SIG-M5 treated with dmso at 0.1 percent for 504 hours (cell line): ENCODE results near the gene RALGDS.
"Not testable (repeated sequence)": the region's sequence is repeated elsewhere in the genome, so short reads cannot be mapped to it uniquely, and the experiment has no call there.

ENCODE experiments used
- DNase-seq: peaks from one replicate; lab custom pipeline; 2025; ENCODE audit not compliant: unreplicated experiment; lab: John Stamatoyannopoulos, UW

The RALGDS gene

GRCh38 chr9:133121198-133121914 lies at the start of gene RALGDS:
Gene RALGDS, minus strand, starts transcription at chr9:133121240. Its CDS starts 86 bp downstream, at chr9:133121154.
- peak; percentile 95 for DNase-seq

- no peak for DNase-seq
Observed at GRCh38 chr9:133170716-133171115, 49.7 kb upstream of the RALGDS start.

DNA sequence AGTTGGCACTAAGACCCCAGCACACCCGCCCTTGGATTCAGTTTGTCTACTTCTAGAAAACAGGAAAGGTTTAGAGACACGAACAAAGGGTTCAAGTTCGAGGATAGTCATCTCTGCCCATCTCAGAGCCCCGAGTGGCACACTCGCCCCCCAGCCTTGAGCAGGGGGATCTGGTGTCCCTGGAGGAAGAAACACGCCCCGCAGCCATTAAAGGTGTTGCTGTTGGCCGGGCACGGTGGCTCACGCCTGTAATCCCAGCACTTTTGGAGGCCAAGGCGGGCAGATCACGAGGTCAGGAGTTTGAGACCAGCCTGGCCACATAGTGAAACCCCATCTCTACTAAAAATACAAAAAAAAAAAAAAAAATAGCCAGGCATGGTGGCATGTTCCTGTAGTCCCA lies 48.6 kb upstream of the RALGDS start:
- not testable (repeated sequence) for DNase-seq

DNA sequence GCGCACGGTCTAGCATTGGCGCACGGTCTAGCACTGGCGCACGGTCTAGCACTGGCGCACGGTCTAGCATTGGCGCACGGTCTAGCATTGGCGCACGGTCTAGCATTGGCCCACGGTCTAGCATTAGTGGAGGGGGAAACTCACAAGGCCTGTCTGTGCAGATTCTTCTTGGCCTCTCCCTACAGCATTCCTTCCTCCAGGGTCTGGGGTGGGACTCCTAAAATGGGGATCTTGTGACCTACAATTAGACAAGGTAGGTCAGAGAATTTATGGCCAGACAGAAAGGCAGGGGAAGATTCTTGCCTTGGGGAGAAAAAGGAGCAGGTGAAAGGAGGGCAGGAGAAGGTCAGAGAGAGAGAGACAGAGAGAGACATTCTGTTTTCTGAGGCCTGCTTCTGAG lies 48.1 kb upstream of the RALGDS start:
- no peak for DNase-seq

DNA sequence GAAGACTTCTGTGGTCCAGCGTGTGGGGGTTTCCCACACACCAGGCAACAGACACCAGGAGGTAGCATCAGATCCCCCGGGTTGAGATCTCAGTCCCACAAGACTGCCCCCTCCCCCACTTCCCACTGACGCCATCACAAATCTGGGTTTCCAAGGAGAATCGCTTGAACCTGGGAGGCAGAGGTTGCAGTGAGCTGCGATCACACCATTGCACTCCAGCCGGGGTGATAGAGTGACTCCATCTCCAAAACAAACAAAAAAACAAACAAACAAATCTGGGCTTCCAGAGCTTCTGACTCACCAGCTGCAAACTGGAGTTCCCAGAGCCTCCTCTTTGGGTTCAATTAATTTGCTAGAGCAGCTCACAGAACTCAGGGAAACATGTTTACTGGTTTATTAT lies 47.4 kb upstream of the RALGDS start:
- no peak for DNase-seq

GRCh38 chr9:133167769-133168168 lies 46.7 kb upstream of the RALGDS start:
- no peak for DNase-seq

DNA sequence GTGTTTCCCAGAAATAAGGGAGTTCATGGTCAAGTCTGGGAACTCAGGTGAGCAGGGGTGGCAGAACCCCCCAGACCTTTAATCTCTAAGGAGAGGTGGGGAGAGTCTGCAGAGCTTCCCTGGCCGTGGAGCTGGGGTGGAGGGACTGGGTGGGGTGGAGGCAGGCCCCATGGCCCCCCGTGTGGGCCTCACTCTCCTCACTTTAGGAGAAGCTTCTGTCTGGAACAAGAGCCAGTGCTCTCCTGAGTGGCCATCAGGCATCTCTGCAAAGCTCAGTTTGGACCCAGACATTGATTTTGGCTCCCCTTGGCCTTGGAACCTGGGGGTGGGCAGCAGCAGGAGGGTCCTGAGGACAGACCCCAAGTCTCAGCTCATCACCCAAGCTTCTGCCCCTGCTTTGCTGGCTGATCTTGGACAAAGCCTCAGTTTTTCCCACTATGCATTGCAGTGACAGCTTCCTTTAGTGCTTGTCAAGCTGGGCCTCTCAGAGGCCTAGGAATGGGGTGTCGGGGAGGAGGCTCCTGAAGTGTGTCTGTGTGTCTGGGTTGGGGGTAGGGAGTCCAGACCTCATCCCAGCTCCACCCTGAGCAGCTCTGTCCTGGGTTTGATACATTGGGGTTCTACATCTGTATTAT lies 46.2 kb upstream of the RALGDS start:
- DNase-seq, result no peak

GRCh38 chr9:133166392-133166791 lies 45.4 kb upstream of the RALGDS start:
- no peak for DNase-seq

GRCh38 chr9:133165452-133165730 lies 44.4 kb upstream of the RALGDS start:
- no peak for DNase-seq

DNA sequence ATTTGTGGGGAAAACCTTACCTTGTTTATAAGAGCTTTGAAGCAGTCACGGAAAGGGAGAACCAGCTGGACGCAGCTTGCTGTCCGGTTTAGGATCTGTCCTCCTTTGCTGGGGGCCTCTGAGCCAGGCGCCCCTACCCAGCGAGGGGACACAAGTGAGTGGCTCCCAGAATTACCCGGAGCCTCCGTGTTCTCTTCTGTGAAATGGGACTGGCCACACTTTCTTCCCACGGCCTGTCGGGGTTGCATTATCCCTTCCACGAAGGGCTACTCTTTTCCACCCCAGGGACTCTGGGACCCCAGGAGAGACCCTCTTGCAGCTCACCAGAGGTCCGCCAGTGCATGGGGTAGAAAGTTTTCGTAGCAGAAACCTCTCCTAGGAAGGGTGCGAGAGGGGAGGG lies 43.2 kb upstream of the RALGDS start:
- DNase-seq, result no peak

- peak; percentile 72 for DNase-seq
Observed at GRCh38 chr9:133163504-133164172, 42.6 kb upstream of the RALGDS start, which contains the start of gene GBGT1. Gene GBGT1, minus strand, starts transcription at chr9:133163914. Its CDS starts 1,502 bp downstream, at chr9:133162412.

DNA sequence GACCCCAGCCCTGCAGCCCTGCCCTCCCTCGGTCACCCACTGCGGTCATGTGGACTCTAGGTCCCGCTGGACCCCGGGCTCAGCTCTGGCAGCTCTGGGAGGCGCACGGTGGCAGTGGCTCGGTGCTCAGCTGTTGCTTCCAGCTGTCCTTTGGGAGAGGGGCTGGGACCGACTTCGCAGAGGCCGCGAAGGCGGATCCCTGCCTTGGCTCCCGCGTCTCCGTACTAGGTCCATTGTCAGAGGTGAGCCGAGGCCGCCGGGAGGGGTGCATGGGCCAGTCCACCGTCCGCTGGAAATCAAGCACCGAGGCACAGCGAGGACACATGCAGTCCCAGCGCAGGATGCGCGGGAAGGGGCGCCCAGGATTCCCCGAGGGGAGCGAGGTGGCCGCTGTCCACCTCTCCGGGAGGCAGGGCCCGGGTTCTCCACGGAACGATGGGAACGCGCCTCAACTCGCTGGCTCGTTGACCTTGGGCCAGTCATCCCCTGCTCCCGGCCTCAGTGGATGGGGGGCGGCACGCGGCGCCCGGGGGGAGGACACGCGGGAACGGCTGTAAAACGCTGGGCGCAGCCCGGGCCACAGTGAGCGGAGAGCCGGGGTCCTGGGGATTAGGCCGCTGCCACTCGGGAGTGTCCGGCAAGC lies 41.9 kb upstream of the RALGDS start:
- no peak for DNase-seq

DNA sequence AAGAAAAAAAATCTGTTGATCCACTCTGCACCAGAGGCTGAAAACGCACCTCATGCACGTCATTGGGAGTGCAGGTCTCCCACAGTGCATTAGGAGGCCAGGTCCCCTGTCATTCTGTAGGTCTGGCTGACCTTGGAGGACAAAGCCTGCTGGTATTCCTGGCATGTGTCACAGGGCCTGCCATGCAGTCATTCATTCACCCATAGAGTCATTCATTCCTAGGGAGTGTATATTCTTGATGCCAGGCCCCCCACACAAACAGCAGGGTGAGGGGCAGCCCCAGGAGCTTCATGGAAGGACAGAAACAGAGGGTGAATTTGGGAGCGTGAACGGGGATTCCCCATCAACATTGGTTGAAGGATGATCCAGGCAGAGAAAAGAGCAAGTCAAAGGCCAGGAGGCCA lies 40.5 kb upstream of the RALGDS start:
- no peak for DNase-seq

- peak; percentile 76 for DNase-seq
Observed at GRCh38 chr9:133160742-133161546, 39.9 kb upstream of the RALGDS start.

GRCh38 chr9:133158695-133159094 lies 37.7 kb upstream of the RALGDS start:
- no peak for DNase-seq

- no peak for DNase-seq
Observed at GRCh38 chr9:133155156-133155555, 34.1 kb upstream of the RALGDS start.

- no peak for DNase-seq
Observed at GRCh38 chr9:133154097-133154989, 33.3 kb upstream of the RALGDS start.

DNA sequence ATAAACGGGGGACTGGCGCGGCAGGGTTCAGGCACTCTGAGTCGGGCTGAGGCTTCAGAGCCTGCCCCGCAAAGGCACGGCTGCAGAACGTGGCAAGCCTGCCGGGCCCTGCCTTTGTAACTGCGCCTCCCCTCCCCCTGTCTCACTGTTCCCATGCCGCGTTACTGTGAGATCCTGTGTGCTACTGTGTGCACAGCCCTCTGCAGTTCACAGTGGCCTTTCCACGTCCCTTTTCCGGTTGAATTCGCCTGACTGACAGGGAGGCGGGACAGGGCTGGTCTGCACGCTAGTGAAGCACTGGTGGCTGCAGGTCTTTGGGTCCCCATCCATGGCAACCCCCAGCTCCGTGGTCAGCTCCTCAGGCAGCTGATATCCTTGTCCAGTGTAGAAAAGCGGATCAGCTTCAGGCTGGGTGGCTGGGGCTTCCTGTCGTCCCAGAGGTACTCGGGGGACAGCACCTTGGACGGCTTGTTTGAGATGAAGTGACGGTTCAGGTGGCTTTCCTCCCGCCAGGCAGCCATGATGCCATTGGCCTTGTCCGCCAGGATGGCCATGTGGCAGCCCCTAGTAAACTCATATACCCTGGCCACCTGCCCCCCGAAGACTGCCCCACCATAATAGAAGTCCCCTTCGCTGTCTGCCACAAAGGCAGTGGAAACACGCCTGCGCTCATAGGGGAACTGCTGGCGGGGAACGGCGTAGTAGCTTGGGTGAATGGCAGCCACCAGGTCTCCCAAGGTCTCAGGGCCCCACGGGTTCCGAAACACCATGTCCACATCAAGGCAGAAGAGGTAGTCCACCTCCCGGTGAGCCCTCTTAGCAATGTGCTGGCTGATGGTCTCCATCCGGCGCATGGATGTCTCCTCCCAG lies 32.4 kb upstream of the RALGDS start:
- no peak for DNase-seq
